Measurements from ENCODE around the gene CDC25B.

DNA sequence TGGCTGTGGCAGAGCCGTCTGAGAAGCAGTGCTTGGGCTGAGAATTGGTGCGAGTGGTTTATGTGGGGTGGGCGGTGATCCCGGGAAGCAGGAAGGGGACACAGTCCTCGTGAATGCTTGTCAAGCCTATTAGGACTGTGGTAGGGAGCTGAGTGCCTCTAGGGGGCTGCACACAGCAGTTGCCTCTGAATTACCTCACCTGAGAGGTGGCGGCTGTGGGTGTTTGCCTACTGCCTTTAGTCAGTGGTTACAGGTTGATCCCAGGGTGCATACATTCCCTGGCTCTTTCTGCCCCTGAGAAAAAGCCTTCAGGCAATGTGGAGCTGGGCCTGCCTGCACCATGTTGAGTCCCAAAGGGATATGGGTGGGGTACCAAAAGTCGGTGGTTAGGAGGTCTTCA, 29.4 kb downstream of the CDC25B start:
- no peak for TF ChIP-seq EZH2 (IDR thresholded peaks at IDR 0.05; ENCODE audit: low read length)
- TF ChIP-seq, protein P1, sequence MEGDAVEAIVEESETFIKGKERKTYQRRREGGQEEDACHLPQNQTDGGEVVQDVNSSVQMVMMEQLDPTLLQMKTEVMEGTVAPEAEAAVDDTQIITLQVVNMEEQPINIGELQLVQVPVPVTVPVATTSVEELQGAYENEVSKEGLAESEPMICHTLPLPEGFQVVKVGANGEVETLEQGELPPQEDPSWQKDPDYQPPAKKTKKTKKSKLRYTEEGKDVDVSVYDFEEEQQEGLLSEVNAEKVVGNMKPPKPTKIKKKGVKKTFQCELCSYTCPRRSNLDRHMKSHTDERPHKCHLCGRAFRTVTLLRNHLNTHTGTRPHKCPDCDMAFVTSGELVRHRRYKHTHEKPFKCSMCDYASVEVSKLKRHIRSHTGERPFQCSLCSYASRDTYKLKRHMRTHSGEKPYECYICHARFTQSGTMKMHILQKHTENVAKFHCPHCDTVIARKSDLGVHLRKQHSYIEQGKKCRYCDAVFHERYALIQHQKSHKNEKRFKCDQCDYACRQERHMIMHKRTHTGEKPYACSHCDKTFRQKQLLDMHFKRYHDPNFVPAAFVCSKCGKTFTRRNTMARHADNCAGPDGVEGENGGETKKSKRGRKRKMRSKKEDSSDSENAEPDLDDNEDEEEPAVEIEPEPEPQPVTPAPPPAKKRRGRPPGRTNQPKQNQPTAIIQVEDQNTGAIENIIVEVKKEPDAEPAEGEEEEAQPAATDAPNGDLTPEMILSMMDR (optimal IDR thresholded peaks at IDR 0.05 in 1 of 3, IDR thresholded peaks at IDR 0.05 in 1 of 3, conservative IDR thresholded peaks at IDR 0.05 in 1 of 3; ENCODE audit: extremely low read depth in 1 of 3, insufficient read depth in 2 of 3, low read length in 3 of 3): no peak

All from keratinocyte (primary cell).